ENCODE results near the gene SIGLEC8.

- TF ChIP-seq CTCF (IDR thresholded peaks at IDR 0.05; ENCODE audit: low read depth, low read length) (no peak), EZH2phosphoT487 (IDR thresholded peaks at IDR 0.05; ENCODE audit: low read depth) (no peak)
Observed at GRCh38 chr19:51470966-51471365, 12.7 kb upstream of the SIGLEC8 start.

All from OCI-LY3 (cell line).